Activated CD4-positive, alpha-beta T cell treated with anti-CD3 and anti-CD28 coated beads, Interleukin-2, amount 10 ng/mL, durations not matched to agents 7 days and 5 days (primary cell): Measurements from ENCODE around the gene BAD. TPM values are rescaled to one million over a fixed set of nuclear protein-coding genes. Genes with fewer than 3 reads are reported as not detected.
A peak's percentile ranks its signal among the peaks of the same experiment; 100 is the strongest.

Experiments used
- CTCF ChIA-PET: fragments of 350-600 bp; sonication (Branson Sonifier 250); formaldehyde crosslinking; loops from one replicate; lab custom pipeline; 2021; ENCODE audit warnings: antibody characterized with exemption; lab: Charles Lee
- POLR2A ChIA-PET: fragments of 350-600 bp; sonication (Branson Sonifier 250); formaldehyde crosslinking; loops from one replicate; lab custom pipeline; 2021; ENCODE audit warnings: antibody characterized with exemption; lab: Charles Lee
- DNase-seq: peaks from one replicate; pipeline ENCODE4 v3.0.0-alpha.2; 2020
- H3K27ac Mint-ChIP-seq: one replicate; pipeline ENCODE4 v1.8.0; 2021; ENCODE audit warnings: mild to moderate bottlenecking, moderate library complexity, mixed read lengths
- H3K27me3 Mint-ChIP-seq: one replicate; pipeline ENCODE4 v1.8.0; 2021; ENCODE audit warnings: mixed read lengths
- H3K36me3 Mint-ChIP-seq: one replicate; pipeline ENCODE4 v1.8.0; 2021; ENCODE audit warnings: low read depth, mixed read lengths
- H3K4me1 Mint-ChIP-seq: one replicate; pipeline ENCODE4 v1.8.0; 2021; ENCODE audit warnings: mixed read lengths
- H3K4me3 Mint-ChIP-seq: one replicate; pipeline ENCODE4 v1.8.0; 2021; ENCODE audit warnings: mild to moderate bottlenecking, moderate library complexity, mixed read lengths
- H3K9me3 Mint-ChIP-seq: one replicate; pipeline ENCODE4 v1.8.0; 2021; ENCODE audit warnings: mixed read lengths
- total RNA-seq, 2 experiments: library from RNA; stranded (reverse); gene quantifications; one replicate each; pipeline ENCODE4 v1.2.3, GENCODE V29; 2021

Gene BAD
- total RNA-seq, 2 experiments from 2014 or later, result 32.0 to 34.2 TPM

DNA sequence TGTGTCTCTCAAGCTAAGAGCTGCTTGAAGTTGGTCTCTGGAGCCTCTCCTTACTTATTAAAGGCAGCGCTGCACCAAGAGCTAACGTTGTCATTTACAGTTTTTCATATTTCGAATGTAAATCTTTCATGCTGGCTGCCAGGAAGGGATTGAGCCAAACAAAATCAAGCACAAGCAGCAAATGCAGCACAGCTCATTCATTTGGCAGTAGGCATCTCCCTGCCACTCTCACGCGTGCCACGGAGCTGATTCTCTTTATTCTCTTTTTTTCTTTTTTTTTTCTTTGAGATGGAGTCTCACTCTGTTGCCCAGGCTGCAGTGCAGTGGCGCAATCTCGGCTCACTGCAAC lies 51.5 kb downstream of the BAD start:
- POLR2A ChIA-PET, result interaction anchor here (0.6 to 1.0 kb wide), 3 partner anchors 8 to 72 kb away, joined by 3 read pairs; partner anchors contain the start of gene FKBP2
- H3K4me1 Mint-ChIP-seq, result peaks cover 62% of the 10 kb centered on the region

DNA sequence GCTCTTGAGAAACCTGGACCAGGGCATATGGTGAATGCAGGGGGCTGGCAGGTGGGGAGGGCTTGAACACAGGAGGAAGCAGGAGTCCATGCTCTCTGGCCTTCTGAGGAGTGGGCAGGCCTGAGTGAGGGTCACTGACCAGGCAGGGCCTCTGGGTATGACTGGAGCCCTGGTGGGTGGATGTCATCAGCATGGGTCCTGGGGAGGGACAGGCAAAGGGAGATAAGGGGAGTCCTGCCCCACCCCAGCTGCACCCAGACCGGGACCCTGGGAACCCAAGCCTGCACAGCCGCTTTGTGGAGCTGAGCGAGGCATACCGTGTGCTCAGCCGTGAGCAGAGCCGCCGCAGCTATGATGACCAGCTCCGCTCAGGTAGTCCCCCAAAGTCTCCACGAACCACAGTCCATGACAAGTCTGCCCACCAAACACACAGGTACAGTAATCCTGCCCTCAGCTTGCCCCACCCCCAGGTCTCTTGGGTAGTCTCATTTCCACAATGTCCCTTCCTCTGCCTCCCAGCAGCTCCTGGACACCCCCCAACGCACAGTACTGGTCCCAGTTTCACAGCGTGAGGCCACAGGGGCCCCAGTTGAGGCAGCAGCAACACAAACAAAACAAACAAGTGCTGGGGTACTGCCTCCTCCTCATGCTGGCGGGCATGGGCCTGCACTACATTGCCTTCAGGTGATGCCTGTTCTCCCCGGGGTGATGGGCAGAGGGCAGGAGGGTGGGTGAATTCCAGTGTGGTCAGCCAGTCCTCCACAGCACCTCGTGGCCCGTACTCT lies 52.1 kb downstream of the BAD start:
- Mint-ChIP-seq H3K36me3 (peaks cover 9% of the 10 kb centered on the region), H3K27me3 (no peaks in the 10 kb centered on the region), H3K9me3 (no peaks in the 10 kb centered on the region), H3K4me3 (peak overlapping the region; percentile 52), H3K27ac (peak overlapping the region; percentile 46), H3K4me1 (peaks cover 65% of the 10 kb centered on the region)
- POLR2A ChIA-PET, result interaction anchor here (0.6 to 1.0 kb wide), 2 partner anchors 9 to 45 kb away, joined by 3 read pairs; partner anchors contain the start of gene FKBP2
- DNase-seq, result no peak
- CTCF ChIA-PET, result interaction anchor here (0.6 to 2.0 kb wide), 13 partner anchors 9 to 217 kb away, joined by 3 to 6 read pairs (median 4); partner anchors contain the start of genes ESRRA and PLCB3

More for the DNA sequence above, 51.5 kb downstream of the BAD start:
- no peaks in the 10 kb centered on the region for H3K9me3 Mint-ChIP-seq
- CTCF ChIA-PET, result interaction anchor here (0.6 to 2.0 kb wide), 12 partner anchors 10 to 218 kb away, joined by 3 to 6 read pairs (median 4); partner anchors contain the start of genes ESRRA and PLCB3
- peak overlapping the region; percentile 14 for H3K4me3 Mint-ChIP-seq
- H3K36me3 Mint-ChIP-seq, result peaks cover 13% of the 10 kb centered on the region
- no peaks in the 10 kb centered on the region for H3K27me3 Mint-ChIP-seq
- no peak overlapping the region for H3K27ac Mint-ChIP-seq
- no peak for DNase-seq

DNA sequence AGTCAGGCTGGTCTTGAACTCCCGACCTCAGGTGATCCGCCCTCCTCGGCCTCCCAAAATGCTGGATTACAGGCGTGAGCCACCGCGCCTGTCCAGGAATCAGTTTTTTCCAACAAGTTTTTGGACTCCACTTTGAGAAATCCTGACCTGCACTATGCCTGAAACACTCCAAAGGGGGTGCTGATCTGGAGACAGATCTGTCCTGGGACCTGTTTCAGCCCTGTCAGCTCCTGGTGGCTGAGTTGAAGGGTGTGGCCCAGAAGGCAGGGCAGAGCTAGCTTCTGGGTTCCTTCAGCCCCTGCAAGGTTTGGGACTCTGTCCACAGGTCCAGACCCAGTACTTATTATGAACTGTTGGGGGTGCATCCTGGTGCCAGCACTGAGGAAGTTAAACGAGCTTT lies 52.9 kb downstream of the BAD start:
- CTCF ChIA-PET, result interaction anchor here (0.6 to 1.7 kb wide), 5 partner anchors 11 to 111 kb away, joined by 3 to 4 read pairs (median 4); no protein-coding TSS in a partner anchor

DNA sequence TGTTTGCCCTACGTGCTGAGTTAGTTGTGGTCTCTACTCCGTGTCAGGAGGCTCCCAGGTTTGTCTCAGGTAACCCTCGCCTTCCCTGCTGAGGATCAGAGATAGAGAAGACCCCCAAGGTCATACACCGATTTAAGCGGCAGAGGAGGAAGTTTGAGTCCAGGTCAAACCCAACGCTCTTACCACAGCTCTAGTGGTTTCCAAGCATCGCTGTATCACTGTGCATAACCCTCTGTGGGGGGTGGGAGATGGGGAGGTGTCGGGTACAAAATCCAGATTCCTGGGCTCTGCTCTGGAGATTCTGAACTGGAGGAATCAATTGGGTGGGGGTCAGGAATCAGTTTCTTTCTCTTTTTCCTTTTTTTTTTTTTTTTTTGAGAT lies 53.5 kb downstream of the BAD start:
- Mint-ChIP-seq H3K4me1 (peaks cover 61% of the 10 kb centered on the region), H3K4me3 (peak overlapping the region; percentile 87), H3K9me3 (no peaks in the 10 kb centered on the region), H3K27me3 (no peaks in the 10 kb centered on the region), H3K36me3 (peaks cover 7% of the 10 kb centered on the region), H3K27ac (peak overlapping the region; percentile 94)
- no peak for DNase-seq
- ChIA-PET CTCF (interaction anchor here (0.6 to 1.2 kb wide), 3 partner anchors 12 to 95 kb away, joined by 4 read pairs; no protein-coding TSS in a partner anchor), POLR2A (no interaction called here)

More for the DNA sequence above, 52.9 kb downstream of the BAD start:
- H3K4me3 Mint-ChIP-seq, result peak overlapping the region; percentile 87
- no peak overlapping the region for H3K27ac Mint-ChIP-seq
- no peaks in the 10 kb centered on the region for H3K9me3 Mint-ChIP-seq
- POLR2A ChIA-PET, result no interaction called here
- H3K4me1 Mint-ChIP-seq, result peaks cover 62% of the 10 kb centered on the region
- no peaks in the 10 kb centered on the region for H3K27me3 Mint-ChIP-seq
- H3K36me3 Mint-ChIP-seq, result peaks cover 7% of the 10 kb centered on the region
- no peak for DNase-seq

DNA sequence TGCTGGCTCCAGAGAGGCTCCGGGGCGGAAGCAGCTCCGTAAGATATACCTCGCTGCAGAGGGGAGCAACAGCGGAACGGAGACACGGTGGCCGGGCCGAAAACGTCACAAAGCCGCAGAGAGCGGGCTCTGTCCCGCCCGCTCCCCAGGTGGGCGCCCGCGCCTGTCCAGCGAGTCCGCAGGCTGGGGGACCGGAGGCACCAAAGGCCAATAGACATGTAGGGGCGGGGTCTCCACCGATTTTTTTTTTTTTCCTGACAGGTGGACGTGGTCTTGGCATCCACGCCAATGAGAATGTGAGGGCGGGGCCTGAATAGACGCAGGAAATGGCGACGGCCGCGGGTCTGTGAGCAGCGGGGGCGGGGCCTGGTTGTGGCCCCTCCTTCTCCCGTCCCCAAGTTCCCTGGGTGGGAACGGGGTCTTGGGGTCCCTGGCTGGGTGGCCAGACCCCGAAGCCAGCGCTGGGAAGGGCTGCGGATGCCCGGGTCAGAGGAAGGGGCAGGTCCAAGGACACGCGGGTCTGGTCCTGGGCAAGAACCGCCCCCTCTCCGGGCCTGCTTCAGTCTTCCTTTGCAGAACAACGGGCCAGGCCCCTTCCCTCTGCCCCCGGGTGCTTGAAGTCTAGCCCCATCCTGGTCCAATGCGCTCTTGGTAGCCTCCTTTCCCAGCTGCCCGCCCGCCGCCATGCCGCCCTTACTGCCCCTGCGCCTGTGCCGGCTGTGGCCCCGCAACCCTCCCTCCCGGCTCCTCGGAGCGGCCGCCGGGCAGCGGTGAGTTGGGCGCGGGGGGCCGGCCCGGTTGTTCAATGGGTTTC lies 54.1 kb downstream of the BAD start, which contains the start of gene DNAJC4:
Gene DNAJC4, plus strand, starts transcription at position 378 of the 814 bp plus-strand sequence. Its CDS starts 307 bp downstream, at position 685.
- Mint-ChIP-seq H3K27ac (peak within 1 kb of the TSS; percentile 94), H3K36me3 (peaks cover 5% of the 10 kb centered on the region), H3K4me1 (peaks cover 56% of the 10 kb centered on the region), H3K4me3 (peak within 1 kb of the TSS; percentile 87), H3K27me3 (no peaks in the 10 kb centered on the region), H3K9me3 (no peaks in the 10 kb centered on the region)
- peak; percentile 94 for DNase-seq
- ChIA-PET CTCF (interaction anchor here (0.6 to 9.2 kb wide), 7 partner anchors 11 to 96 kb away, joined by 3 to 94 read pairs (median 3); partner anchors contain the start of gene FERMT3), POLR2A (no interaction called here)

DNA sequence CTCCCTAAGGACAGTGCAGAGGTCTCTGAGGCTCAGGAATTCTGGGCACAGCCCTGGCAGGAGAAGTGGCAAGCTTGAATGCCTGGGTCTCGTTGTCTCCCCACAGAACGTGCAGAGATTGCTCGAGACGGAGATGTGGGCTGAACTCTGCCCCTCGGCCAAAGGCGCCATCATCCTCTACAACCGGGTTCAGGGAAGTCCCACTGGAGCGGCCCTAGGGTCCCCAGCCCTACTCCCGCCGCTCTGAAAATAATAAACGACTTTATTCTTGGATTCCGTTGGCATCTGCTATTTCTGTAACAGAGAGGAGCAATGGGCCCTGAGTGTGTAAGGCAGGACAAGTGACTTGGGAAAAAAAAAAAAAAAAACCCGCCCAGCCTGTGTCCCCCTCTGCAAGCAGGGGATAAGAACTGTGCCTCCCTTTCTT lies 54.7 kb downstream of the BAD start:
- Mint-ChIP-seq H3K4me1 (peaks cover 58% of the 10 kb centered on the region), H3K27me3 (no peaks in the 10 kb centered on the region), H3K36me3 (peaks cover 5% of the 10 kb centered on the region), H3K4me3 (peak overlapping the region; percentile 87), H3K27ac (peak overlapping the region; percentile 94), H3K9me3 (no peaks in the 10 kb centered on the region)
- no peak for DNase-seq
- ChIA-PET CTCF (interaction anchor here (0.6 to 9.2 kb wide), 5 partner anchors 10 to 74 kb away, joined by 3 to 94 read pairs (median 3); partner anchors contain the start of gene FERMT3), POLR2A (no interaction called here)

DNA sequence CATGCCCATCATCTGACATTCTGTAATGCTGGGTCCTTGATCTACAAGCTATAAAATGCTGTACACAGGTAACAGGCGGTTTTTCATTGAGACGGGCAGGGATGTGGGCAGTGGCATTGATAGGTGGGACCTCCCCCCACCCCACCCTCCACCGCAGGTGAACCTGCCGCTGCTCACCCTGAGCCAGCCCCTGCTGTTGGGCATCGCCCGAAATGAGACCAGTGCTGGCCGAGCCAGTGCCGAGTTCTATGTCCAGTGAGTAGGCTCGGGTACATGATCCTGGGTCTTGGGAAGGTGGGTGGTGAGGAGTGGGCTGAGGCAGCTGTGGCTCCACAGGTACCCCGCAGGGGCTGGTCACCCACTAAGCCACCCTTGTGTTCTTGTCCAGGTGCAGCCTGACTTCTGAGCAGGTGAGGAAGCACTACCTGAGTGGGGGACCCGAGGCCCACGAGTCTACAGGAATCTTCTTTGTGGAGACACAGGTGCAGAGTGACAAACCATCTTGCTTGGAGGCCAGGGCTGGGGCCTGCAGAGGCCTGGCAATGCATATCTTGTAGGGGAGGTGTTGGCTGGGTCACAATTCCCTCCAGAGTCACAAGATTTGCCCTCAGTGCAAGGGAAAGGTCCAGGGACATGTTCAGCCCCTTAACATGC lies 55.2 kb downstream of the BAD start:
- Mint-ChIP-seq H3K4me1 (peaks cover 59% of the 10 kb centered on the region), H3K27ac (peak overlapping the region; percentile 94), H3K36me3 (peaks cover 5% of the 10 kb centered on the region), H3K4me3 (peak overlapping the region; percentile 87), H3K27me3 (no peaks in the 10 kb centered on the region), H3K9me3 (no peaks in the 10 kb centered on the region)
- ChIA-PET CTCF (interaction anchor here (0.7 to 9.2 kb wide), 4 partner anchors 12 to 75 kb away, joined by 3 to 94 read pairs (median 3); partner anchors contain the start of gene FERMT3), POLR2A (no interaction called here)
- no peak for DNase-seq

DNA sequence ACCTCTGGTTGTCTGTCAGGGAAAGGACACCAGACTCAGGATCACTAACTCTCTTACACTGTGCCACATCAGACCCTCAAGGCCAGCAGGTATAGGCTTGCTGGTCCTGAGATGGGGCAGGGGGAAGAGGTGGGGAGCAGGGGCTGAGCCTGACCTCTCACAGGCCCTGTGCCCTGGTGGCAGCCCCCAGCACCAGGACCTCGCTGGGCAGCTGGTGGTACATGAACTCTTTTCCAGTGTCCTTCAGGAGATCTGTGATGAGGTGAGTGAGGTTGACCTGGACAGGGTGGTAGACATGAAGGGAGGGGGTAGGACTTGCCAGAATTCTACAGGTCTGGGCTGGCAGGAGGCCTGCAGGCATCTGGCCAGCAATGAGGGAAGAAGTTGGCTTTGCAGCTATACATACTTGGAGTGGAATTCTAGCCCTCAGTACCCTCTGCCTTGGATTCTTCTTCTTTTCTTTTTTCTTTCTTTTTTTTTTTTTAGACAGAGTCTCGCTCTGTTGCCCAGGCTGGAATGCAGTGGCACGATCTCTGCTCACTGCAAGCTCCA lies 57.0 kb downstream of the BAD start:
- ChIA-PET CTCF (interaction anchor here (1.0 to 9.2 kb wide), 6 partner anchors 14 to 77 kb away, joined by 3 to 94 read pairs (median 8); partner anchors contain the start of genes FERMT3, FKBP2 and PLCB3), POLR2A (no interaction called here)
- peak overlapping the region; percentile 87 for H3K27ac Mint-ChIP-seq
- H3K4me1 Mint-ChIP-seq, result peaks cover 51% of the 10 kb centered on the region
- no peaks in the 10 kb centered on the region for H3K9me3 Mint-ChIP-seq
- peaks cover 5% of the 10 kb centered on the region for H3K36me3 Mint-ChIP-seq
- no peaks in the 10 kb centered on the region for H3K27me3 Mint-ChIP-seq
- no peak for DNase-seq
- peak overlapping the region; percentile 86 for H3K4me3 Mint-ChIP-seq

DNA sequence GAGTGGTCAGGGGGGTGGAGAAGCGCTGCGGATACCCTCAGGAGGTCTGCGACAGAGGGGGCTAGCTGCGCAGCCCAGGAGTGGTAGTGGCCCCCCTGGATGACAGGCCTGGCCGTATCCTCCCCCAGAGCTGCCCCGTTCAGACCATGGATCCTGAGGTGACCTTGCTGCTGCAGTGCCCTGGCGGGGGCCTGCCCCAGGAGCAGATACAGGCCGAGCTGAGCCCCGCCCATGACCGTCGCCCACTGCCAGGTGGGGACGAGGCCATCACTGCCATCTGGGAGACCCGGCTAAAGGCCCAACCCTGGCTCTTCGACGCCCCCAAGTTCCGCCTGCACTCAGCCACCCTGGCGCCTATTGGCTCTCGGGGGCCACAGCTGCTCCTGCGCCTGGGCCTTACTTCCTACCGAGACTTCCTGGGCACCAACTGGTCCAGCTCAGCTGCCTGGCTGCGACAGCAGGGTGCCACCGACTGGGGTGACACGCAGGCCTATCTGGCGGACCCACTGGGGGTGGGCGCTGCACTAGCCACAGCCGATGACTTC lies 57.9 kb downstream of the BAD start:
- POLR2A ChIA-PET, result interaction anchor here (0.6 to 1.0 kb wide), 2 partner anchors 15 to 78 kb away, joined by 3 read pairs; no protein-coding TSS in a partner anchor
- H3K27me3 Mint-ChIP-seq, result no peaks in the 10 kb centered on the region
- peak overlapping the region; percentile 86 for H3K4me3 Mint-ChIP-seq
- peak; percentile 73 for DNase-seq
- CTCF ChIA-PET, result interaction anchor here (0.7 to 9.2 kb wide), 9 partner anchors 11 to 78 kb away, joined by 3 to 94 read pairs (median 7); partner anchors contain the start of genes FERMT3 and PLCB3
- H3K4me1 Mint-ChIP-seq, result peaks cover 43% of the 10 kb centered on the region
- peaks cover 5% of the 10 kb centered on the region for H3K36me3 Mint-ChIP-seq
- H3K27ac Mint-ChIP-seq, result peak overlapping the region; percentile 87
- no peaks in the 10 kb centered on the region for H3K9me3 Mint-ChIP-seq

DNA sequence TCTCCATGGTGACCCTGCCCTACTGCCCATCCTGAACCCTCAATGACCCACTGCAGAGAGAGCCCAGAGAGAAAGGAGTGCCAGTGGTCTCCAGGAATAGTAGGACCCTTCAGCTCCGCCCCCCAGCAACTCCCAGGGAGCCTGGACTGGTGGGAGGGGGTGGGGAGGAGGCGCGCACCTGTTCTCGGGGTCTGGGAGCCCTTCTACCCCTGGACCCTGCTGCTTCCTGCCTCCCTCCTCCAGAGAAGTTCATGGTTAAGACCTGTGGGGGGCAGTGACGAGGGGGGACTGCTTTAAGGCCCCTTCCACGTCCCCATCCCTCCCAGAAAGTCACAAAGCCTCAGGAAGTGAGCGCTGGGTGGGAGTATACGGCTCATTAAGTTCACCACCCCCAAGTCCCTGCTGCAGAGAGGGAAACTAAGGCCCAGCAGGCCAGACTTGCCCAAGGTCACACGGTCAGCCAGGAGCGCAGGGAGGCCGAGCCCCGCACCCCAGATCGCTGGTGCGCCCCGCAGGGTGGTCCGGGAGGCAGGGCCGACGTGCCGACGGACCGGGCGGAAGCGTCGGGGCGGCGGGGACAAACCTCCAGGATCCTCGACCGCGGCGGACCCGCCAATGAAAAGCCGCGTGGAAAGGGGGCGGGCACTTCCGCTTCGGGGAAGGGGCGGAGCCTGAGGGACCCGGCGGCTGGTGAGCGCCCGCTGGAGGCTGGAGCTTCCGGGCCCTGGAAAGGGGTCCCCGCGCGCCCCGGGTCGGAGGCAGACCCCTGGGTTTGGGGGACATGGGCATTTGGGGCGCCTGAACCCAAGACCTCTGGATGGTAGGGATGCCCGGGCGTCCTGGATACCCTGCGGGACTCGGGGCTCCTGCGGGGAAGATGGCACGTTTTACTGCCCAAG lies 58.6 kb downstream of the BAD start, which contains the start of the genes NUDT22 and TRPT1:
Gene NUDT22, plus strand, starts transcription at position 667 of the 899 bp plus-strand sequence. CDS start 379 bp downstream, outside the sequence.
Gene TRPT1, minus strand, starts transcription at position 579 of the 899 bp plus-strand sequence. Its CDS starts 326 bp downstream, at position 253.
- CTCF ChIA-PET, result interaction anchor here (0.7 to 9.2 kb wide), 7 partner anchors 10 to 78 kb away, joined by 3 to 94 read pairs (median 8); partner anchors contain the start of gene FERMT3
- H3K27ac Mint-ChIP-seq, result peak within 1 kb of the TSS; percentile 90
- H3K27me3 Mint-ChIP-seq, result no peaks in the 10 kb centered on the region
- peaks cover 5% of the 10 kb centered on the region for H3K36me3 Mint-ChIP-seq
- peaks cover 38% of the 10 kb centered on the region for H3K4me1 Mint-ChIP-seq
- no peaks in the 10 kb centered on the region for H3K9me3 Mint-ChIP-seq
- DNase-seq, result peak; percentile 94
- peak within 1 kb of the TSS; percentile 86 for H3K4me3 Mint-ChIP-seq
- POLR2A ChIA-PET, result interaction anchor here (0.6 to 1.0 kb wide), 3 partner anchors 15 to 116 kb away, joined by 3 to 4 read pairs (median 3); no protein-coding TSS in a partner anchor
